OCI-LY3 (cell line): ENCODE data around the gene SHISAL2A.

Experiments
- EZH2phosphoT487 ChIP-seq: fragments of 200-600 bp; shearing (Covaris generic); IDR thresholded peaks from 2 replicates; pipeline ENCODE4 v1.6.1; 2018; ENCODE audit warnings: antibody characterized with exemption, mixed run types, low read depth
- TF ChIP-seq, protein P1 (sequence below): fragments of 200-600, 300-600 bp; sonication (generic); IDR thresholded peaks from 2 replicates; pipeline ENCODE4 v1.5.1; 2014; ENCODE audit warnings: antibody characterized with exemption, low read length, low read depth

DNA sequence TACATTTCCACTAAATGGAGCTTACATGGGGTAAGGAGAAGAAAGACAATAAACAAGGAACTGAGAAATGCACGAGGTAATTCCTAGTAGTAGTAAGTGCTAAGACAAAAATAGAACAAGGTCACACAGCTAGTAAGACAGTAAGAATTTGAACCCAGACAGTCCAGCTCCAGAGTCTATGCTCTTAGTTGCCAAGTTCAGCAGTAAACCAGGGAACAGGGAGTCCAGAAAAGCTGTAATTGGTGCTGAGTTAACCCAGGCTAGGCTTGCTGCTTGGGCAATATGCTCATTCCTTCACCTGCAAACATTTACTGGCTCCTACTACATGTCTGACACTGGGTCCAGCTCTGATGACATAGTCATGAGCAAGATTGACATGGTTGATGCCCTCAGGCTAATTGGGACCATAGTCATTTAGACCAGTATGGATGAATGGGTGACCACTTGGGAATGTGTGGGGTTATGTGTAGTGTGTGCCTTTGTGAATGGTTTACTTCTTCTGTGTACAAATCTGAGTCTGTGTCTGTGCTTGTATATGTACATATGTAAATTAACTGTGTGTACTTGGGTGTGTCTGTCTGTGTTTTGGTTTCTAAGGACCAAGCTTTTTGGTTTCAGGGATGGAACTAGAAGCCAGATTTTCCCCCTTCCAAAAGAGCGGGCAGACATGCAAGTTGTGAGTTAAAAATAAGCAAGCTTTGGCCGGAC lies 28.8 kb upstream of the SHISAL2A start:
- TF ChIP-seq, protein P1, sequence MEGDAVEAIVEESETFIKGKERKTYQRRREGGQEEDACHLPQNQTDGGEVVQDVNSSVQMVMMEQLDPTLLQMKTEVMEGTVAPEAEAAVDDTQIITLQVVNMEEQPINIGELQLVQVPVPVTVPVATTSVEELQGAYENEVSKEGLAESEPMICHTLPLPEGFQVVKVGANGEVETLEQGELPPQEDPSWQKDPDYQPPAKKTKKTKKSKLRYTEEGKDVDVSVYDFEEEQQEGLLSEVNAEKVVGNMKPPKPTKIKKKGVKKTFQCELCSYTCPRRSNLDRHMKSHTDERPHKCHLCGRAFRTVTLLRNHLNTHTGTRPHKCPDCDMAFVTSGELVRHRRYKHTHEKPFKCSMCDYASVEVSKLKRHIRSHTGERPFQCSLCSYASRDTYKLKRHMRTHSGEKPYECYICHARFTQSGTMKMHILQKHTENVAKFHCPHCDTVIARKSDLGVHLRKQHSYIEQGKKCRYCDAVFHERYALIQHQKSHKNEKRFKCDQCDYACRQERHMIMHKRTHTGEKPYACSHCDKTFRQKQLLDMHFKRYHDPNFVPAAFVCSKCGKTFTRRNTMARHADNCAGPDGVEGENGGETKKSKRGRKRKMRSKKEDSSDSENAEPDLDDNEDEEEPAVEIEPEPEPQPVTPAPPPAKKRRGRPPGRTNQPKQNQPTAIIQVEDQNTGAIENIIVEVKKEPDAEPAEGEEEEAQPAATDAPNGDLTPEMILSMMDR: no peak
- no peak for TF ChIP-seq EZH2phosphoT487
